Activated naive CD8-positive, alpha-beta T cell treated with anti-CD3 and anti-CD28 coated beads for 36 hours (primary cell): ENCODE results near the gene VGLL4. TPM values are rescaled to one million over a fixed set of nuclear protein-coding genes. Genes with fewer than 3 reads are reported as not detected.

Experiments used
- DNase-seq: peaks from one replicate; pipeline ENCODE4 v3.0.0; 2021
- H3K27ac Mint-ChIP-seq: one replicate; pipeline ENCODE4 v1.8.0; 2022; ENCODE audit warnings: mild to moderate bottlenecking, moderate library complexity, mixed read lengths
- H3K27me3 Mint-ChIP-seq: one replicate; pipeline ENCODE4 v1.8.0; 2022; ENCODE audit warnings: mild to moderate bottlenecking, mixed read lengths
- H3K36me3 Mint-ChIP-seq: one replicate; pipeline ENCODE4 v1.8.0; 2021; ENCODE audit warnings: mild to moderate bottlenecking, mixed read lengths
- H3K4me1 Mint-ChIP-seq: one replicate; pipeline ENCODE4 v1.8.0; 2021; ENCODE audit warnings: mixed read lengths
- H3K4me3 Mint-ChIP-seq: one replicate; pipeline ENCODE4 v1.8.0; 2022; ENCODE audit warnings: mild to moderate bottlenecking, moderate library complexity, mixed read lengths
- H3K9me3 Mint-ChIP-seq: one replicate; pipeline ENCODE4 v1.8.0; 2022; ENCODE audit warnings: mixed read lengths
- total RNA-seq, 2 experiments: library from RNA; stranded (reverse); gene quantifications; one replicate each; pipeline ENCODE4 v1.2.3, GENCODE V29; 2021

The VGLL4 gene
- total RNA-seq, 2 experiments from 2014 or later = 44.0 to 44.8 TPM

DNA sequence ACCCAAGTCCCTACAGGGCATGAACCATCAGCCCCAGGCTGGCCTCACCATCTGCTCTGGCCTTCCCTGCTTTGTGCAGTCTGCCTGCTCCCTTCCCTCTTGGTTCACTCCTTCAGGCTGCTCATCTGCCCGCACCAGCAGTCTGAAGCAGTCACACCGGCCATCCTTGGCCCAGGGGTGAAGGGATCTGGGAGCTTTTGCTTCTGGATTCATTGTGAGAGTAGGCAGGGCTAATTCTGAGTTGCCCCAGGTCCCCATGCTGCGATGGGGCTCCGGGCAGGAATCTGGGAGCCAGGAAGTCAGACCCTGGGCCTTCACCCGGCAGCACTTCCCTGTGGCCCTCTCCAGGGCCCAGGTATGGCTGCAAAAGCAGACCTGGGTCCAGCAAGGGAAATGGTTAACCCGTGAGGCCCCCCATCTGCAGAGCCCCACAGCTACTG, 99.7 kb downstream of the VGLL4 start:
- Mint-ChIP-seq H3K36me3 (peaks cover 22% of the 10 kb centered on the region), H3K9me3 (peaks cover 7% of the 10 kb centered on the region), H3K4me1 (no peaks in the 10 kb centered on the region), H3K27me3 (no peaks in the 10 kb centered on the region), H3K27ac (no peak overlapping the region), H3K4me3 (no peak overlapping the region)
- no peak for DNase-seq

GRCh38 chr3:11543141-11543947, 100.4 kb downstream of the VGLL4 start:
- Mint-ChIP-seq H3K4me3 (no peak overlapping the region), H3K27ac (no peak overlapping the region), H3K36me3 (peaks cover 18% of the 10 kb centered on the region), H3K9me3 (peaks cover 5% of the 10 kb centered on the region), H3K27me3 (no peaks in the 10 kb centered on the region), H3K4me1 (no peaks in the 10 kb centered on the region)
- DNase-seq = no peak

DNA sequence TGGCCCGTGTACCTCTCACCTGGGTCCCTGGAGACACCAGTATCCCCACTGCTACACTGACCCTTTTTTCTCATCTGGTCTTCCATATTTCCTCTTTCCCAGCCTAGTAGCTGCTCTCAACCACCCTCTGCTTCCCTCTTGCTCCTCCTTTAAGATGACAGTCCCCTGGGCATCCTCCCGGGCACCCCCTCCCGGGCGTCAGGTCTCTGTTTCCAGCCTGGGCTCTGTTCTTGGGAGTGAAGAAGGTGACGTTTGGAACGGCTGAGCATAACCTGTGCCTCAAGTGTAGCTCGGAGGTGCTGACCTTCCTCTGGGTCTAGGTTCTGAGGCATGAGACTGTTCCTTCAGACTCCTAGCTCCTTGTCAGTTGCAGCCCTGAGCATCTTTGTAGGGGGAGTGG, 101.2 kb downstream of the VGLL4 start:
- no peaks in the 10 kb centered on the region for H3K4me1 Mint-ChIP-seq
- no peak overlapping the region for H3K4me3 Mint-ChIP-seq
- no peaks in the 10 kb centered on the region for H3K27me3 Mint-ChIP-seq
- H3K36me3 Mint-ChIP-seq = peaks cover 12% of the 10 kb centered on the region
- no peak for DNase-seq
- H3K27ac Mint-ChIP-seq = peak overlapping the region; percentile 20
- H3K9me3 Mint-ChIP-seq = peaks cover 2% of the 10 kb centered on the region

DNA sequence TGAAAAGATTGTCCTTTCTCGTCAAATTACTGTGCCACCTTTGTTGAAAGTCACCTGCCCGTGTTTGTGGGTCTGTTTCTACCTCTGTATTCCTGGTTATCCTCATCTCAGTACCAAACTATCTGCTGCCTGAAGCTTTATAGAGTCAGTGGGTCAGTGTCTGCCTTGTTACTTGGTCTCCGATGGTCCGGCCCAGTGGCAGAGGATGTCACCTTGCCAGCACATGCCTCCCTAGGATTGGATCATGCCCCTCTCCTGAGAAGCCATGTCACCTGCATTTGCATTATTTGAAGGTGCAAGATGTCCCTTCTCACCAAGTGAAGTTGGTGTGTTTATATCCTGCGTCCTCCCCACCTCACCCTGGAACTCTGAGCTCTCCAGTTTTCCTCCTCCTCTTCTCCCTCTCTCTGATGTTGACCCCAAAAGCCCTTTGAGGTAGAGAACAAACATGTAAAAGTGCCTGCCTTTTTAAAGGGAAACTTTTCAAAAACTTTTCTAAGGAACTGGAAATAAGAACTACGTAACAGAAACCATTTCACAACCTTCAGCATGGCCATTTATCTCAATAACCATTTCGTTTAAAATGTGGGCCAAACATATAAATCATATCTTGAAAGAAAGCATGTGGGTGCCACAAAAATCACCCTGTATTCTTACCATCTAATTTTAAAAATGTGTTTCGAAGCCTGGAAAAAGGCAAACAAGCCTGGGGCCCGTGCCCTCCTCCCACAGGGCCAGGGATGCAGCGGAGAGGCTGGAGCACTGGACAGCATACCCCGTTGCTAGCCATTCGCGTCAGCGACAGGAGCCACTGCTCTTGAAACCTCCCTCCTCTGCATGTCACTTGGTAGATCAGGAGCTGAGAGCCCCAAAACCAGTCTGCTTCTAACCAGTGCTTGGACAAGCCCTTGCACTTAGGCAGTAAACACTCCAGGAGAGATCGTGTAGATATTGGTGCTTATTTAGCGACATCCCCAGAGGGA, 102.1 kb downstream of the VGLL4 start:
- Mint-ChIP-seq H3K27me3 (no peaks in the 10 kb centered on the region), H3K36me3 (peaks cover 3% of the 10 kb centered on the region), H3K27ac (no peak overlapping the region), H3K9me3 (no peaks in the 10 kb centered on the region), H3K4me3 (no peak overlapping the region), H3K4me1 (no peaks in the 10 kb centered on the region)
- DNase-seq = no peak

GRCh38 chr3:11539677-11540076, 104.0 kb downstream of the VGLL4 start:
- Mint-ChIP-seq H3K27me3 (no peaks in the 10 kb centered on the region), H3K4me1 (no peaks in the 10 kb centered on the region), H3K4me3 (no peak overlapping the region), H3K27ac (no peak overlapping the region), H3K9me3 (no peaks in the 10 kb centered on the region), H3K36me3 (peaks cover 2% of the 10 kb centered on the region)
- no peak for DNase-seq

- H3K27ac Mint-ChIP-seq = no peak overlapping the region
- H3K9me3 Mint-ChIP-seq = no peaks in the 10 kb centered on the region
- peaks cover 2% of the 10 kb centered on the region for H3K36me3 Mint-ChIP-seq
- DNase-seq = no peak
- no peak overlapping the region for H3K4me3 Mint-ChIP-seq
- no peaks in the 10 kb centered on the region for H3K27me3 Mint-ChIP-seq
- no peaks in the 10 kb centered on the region for H3K4me1 Mint-ChIP-seq
Measured at GRCh38 chr3:11539218-11539617, 104.5 kb downstream of the VGLL4 start.

- H3K36me3 Mint-ChIP-seq = peaks cover 2% of the 10 kb centered on the region
- H3K27me3 Mint-ChIP-seq = no peaks in the 10 kb centered on the region
- H3K4me1 Mint-ChIP-seq = no peaks in the 10 kb centered on the region
- DNase-seq = no peak
- H3K4me3 Mint-ChIP-seq = no peak overlapping the region
- no peaks in the 10 kb centered on the region for H3K9me3 Mint-ChIP-seq
- H3K27ac Mint-ChIP-seq = no peak overlapping the region
Measured at GRCh38 chr3:11538581-11538980, 105.1 kb downstream of the VGLL4 start.

DNA sequence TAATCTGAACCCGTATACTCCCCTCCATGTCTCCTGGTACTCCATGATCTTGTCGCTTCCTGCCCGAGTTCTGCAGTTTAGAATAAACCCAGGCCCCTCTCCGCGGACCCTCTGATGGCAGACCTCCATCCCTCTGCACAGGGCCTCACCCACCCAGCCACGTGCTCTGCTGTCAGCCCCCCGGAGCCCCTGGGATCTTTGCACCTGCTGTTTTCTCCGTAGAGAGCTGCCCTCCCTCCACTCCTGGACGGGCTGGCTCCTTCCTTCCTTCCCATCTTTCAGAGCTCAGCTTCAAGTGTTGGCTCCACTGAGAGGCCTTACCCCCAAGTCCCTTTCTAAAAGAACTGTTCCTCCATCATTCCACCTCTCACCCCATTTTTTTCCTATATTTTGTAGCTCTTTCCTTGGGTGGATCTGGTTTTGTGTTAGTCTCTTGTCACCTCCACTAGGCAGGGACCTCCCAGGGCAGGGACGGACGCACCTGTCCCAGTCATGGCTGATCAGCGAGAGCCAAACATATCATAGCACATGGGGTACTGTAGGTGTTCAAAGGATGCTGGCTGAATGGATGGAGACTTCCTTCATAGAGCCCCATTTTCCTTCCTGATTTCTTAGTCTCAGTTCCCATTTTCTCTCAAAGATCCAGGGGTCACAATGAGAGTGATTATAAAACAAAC, 106.6 kb downstream of the VGLL4 start:
- Mint-ChIP-seq H3K27me3 (no peaks in the 10 kb centered on the region), H3K36me3 (peaks cover 2% of the 10 kb centered on the region), H3K4me1 (no peaks in the 10 kb centered on the region), H3K9me3 (no peaks in the 10 kb centered on the region), H3K27ac (no peak overlapping the region), H3K4me3 (no peak overlapping the region)
- DNase-seq = no peak

DNA sequence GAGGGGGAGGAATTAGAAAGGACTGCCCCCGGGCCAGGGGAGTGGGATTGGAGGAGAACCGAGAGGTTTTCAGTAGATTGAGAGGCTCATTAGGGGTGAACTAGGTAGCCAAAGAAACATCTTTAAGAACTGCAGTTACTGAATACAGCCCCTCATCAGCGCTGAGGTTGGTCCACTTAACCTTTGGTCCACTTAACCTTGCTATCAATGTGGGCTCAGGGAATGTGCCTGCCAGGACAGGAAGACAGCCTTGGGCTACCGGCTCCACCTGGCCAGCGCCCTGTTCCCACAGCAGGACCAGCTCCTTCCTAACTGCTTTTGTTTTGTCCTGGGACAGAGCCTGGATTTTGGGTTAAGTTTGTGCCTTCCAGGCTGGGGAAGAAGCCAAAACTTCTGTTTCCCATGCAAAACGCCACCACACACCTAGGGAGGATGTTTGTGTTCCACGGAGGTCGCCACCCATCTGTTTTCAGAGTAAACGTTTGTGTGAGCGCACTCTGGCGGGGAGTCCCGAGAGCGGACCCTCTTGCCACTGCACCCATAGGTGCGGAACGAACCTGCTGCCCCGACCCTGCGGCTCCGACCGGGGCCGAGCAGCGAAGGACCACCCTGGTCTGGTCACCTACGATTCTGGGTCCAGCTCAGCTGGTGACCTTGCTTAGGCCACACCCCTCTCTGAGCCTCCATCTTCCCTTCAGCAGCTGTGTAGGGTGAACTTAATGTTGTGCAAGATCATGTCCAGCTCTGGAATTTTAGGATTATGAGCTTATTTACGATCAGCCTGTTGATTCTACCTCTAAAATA, 107.4 kb downstream of the VGLL4 start:
- Mint-ChIP-seq H3K27ac (no peak overlapping the region), H3K27me3 (no peaks in the 10 kb centered on the region), H3K4me1 (no peaks in the 10 kb centered on the region), H3K9me3 (no peaks in the 10 kb centered on the region), H3K36me3 (no peaks in the 10 kb centered on the region), H3K4me3 (no peak overlapping the region)
- DNase-seq = no peak

GRCh38 chr3:11535243-11535960, 108.3 kb downstream of the VGLL4 start:
- Mint-ChIP-seq H3K36me3 (no peaks in the 10 kb centered on the region), H3K27me3 (no peaks in the 10 kb centered on the region), H3K27ac (no peak overlapping the region), H3K4me3 (no peak overlapping the region), H3K9me3 (no peaks in the 10 kb centered on the region), H3K4me1 (no peaks in the 10 kb centered on the region)
- no peak for DNase-seq

DNA sequence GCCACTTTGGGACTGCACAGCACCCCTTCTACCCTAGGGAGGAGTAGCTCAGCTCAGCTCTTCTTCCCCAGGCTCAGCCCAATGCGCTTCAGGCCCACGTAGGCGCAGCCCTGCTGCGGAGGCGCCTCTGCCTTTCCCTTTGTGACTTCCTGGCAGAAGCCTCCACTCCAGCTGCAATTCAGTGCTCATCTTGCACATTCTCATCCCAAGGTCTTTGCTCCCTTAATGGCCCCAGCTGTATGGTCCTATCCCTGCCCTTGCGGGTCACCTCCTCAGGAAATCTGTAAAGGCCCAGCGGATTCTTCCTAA, 109.0 kb downstream of the VGLL4 start:
- H3K27me3 Mint-ChIP-seq = no peaks in the 10 kb centered on the region

DNA sequence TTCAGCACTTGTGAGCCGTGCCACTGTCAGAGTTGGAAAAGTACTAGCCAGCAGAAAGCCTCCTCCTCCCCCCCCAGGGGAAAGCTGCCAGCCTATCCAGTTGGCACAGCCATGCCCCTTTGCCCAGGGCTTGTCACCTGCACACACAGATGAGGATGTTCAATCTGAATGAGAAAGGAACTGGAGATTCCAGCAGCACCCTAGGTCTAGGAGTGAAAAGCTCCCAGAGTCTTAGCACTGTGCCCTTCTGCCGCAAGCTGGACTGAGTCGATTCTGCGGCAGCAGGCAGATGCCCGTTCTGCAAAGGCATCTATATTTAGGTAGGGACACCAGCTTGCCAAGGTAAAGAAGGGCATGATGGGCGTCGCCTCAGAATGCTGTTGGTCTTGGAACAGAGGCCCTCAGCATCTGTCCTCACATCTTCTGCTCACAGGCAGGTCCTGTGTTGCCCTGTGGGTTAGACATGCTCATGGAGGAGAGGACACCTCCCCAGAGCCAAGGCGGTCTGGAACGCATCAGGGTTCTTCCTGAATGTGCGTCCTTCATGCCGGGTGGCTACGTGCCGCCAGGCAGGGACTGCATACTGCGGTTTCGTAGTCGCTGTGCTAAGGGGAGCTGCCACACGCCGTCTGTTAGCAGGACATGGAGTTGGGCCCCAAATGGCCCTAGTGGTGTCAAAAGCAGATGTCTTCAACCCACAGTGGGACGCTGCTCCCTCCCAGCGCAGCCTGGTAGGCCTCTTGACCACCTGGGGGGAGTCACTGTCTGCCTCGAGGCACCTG, 109.5 kb downstream of the VGLL4 start:
- Mint-ChIP-seq H3K9me3 (no peaks in the 10 kb centered on the region), H3K4me3 (no peak overlapping the region), H3K27me3 (no peaks in the 10 kb centered on the region), H3K36me3 (no peaks in the 10 kb centered on the region), H3K4me1 (no peaks in the 10 kb centered on the region), H3K27ac (no peak overlapping the region)
- no peak for DNase-seq

More for the DNA sequence above, 109.0 kb downstream of the VGLL4 start:
- Mint-ChIP-seq H3K36me3 (no peaks in the 10 kb centered on the region), H3K4me1 (no peaks in the 10 kb centered on the region), H3K27ac (no peak overlapping the region), H3K9me3 (no peaks in the 10 kb centered on the region), H3K4me3 (no peak overlapping the region)
- no peak for DNase-seq

DNA sequence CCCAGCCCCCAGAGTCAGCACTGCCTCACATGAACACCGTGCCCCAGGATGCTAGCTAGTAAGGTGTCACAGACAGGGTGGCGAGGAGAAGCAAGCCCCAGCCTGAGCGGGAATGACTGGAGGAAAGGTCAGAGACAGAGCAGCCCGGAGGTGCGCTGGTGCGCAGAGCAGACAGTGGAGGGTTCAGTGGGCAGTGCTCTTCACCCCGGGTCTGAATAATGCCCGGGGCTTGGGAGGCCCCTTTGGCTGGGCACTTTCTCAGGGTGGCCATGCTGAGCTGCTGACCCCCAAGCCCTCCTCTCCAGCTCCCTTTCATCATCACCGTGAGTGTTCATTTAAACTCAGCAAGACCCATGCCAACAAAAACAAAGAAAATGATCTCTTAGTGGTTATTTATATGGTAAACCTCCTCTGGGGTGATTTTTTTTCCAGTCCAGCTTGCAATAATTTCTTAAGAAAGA, 110.8 kb downstream of the VGLL4 start:
- Mint-ChIP-seq H3K27ac (no peak overlapping the region), H3K9me3 (no peaks in the 10 kb centered on the region), H3K27me3 (no peaks in the 10 kb centered on the region), H3K4me1 (no peaks in the 10 kb centered on the region), H3K36me3 (peaks cover 6% of the 10 kb centered on the region), H3K4me3 (no peak overlapping the region)
- DNase-seq = no peak
